Kidney epithelial cell (primary cell): ENCODE results near the gene RILPL1. TPM values are rescaled to one million over a fixed set of nuclear protein-coding genes. Genes with fewer than 3 reads are reported as not detected.

Experiments used
- DNase-seq: peaks from one replicate; pipeline ENCODE4 v3.0.0-alpha.2; 2010; ENCODE audit warnings: low read depth
- H3K27me3 ChIP-seq: 2 replicates; pipeline ENCODE4 v1.6.0; 2011; ENCODE audit warnings: low read length; ENCODE audit not compliant: control insufficient read depth, insufficient read depth
- H3K36me3 ChIP-seq: 2 replicates; pipeline ENCODE4 v1.5.1; 2011; ENCODE audit warnings: low read length; ENCODE audit not compliant: control insufficient read depth, insufficient read depth
- H3K4me3 ChIP-seq: 2 replicates; pipeline ENCODE4 v1.5.1; 2011; ENCODE audit warnings: low read depth, mild to moderate bottlenecking, control low read depth, low read length
- CTCF ChIP-seq: IDR thresholded peaks from 2 replicates; pipeline ENCODE4 v1.5.1; 2011; ENCODE audit warnings: mild to moderate bottlenecking, moderate library complexity, low read length, control low read depth, inconsistent platforms; ENCODE audit not compliant: insufficient read depth, poor library complexity, severe bottlenecking
- total RNA-seq: library from RNA; depleted of rRNA; stranded (reverse); fragments of >200 nt; gene quantifications from 2 replicates; pipeline ENCODE4 v1.2.3, GENCODE V29; 2015

RILPL1 gene
- total RNA-seq, 1 donor from 2014 or later, result 12.1 TPM

GRCh38 chr12:123449856-123450255 is 83.7 kb downstream of the RILPL1 start:
- TF ChIP-seq CTCF, result no peak
- Histone ChIP-seq H3K27me3 (no peaks in the 10 kb centered on the region), H3K4me3 (no peak overlapping the region)

GRCh38 chr12:123449249-123449733 is 84.2 kb downstream of the RILPL1 start:
- Histone ChIP-seq H3K36me3 (no peaks in the 10 kb centered on the region), H3K27me3 (no peaks in the 10 kb centered on the region), H3K4me3 (no peak overlapping the region)
- no peak for TF ChIP-seq CTCF
- no peak for DNase-seq

More at GRCh38 chr12:123449856-123450255, 83.7 kb downstream of the RILPL1 start:
- no peak for DNase-seq
- H3K36me3 ChIP-seq, result no peaks in the 10 kb centered on the region

- H3K27me3 ChIP-seq, result no peaks in the 10 kb centered on the region
- no peak for DNase-seq
- no peaks in the 10 kb centered on the region for H3K36me3 ChIP-seq
- TF ChIP-seq CTCF, result no peak
- H3K4me3 ChIP-seq, result no peak overlapping the region
Observed at GRCh38 chr12:123446333-123446713, 87.2 kb downstream of the RILPL1 start.

- no peaks in the 10 kb centered on the region for H3K27me3 ChIP-seq
- DNase-seq, result no peak
- H3K36me3 ChIP-seq, result no peaks in the 10 kb centered on the region
- no peak overlapping the region for H3K4me3 ChIP-seq
- no peak for TF ChIP-seq CTCF
Observed at GRCh38 chr12:123445388-123446332, 87.9 kb downstream of the RILPL1 start.

GRCh38 chr12:123444092-123445026 is 89.2 kb downstream of the RILPL1 start:
- H3K4me3 ChIP-seq, result no peak overlapping the region
- no peaks in the 10 kb centered on the region for H3K36me3 ChIP-seq
- no peak for DNase-seq
- no peaks in the 10 kb centered on the region for H3K27me3 ChIP-seq
- no peak for TF ChIP-seq CTCF
